Islet precursor cell (in vitro differentiated cells): ENCODE data around the gene CACNB4.
A peak's percentile ranks its signal among the peaks of the same experiment; 100 is the strongest.
"Not testable (repeated sequence)": the region's sequence is repeated elsewhere in the genome, so short reads cannot be mapped to it uniquely, and the experiment has no call there.

Source experiments
- DNase-seq: peaks from one replicate; pipeline ENCODE4 v3.0.0-alpha.2; 2018

CACNB4 gene

DNA sequence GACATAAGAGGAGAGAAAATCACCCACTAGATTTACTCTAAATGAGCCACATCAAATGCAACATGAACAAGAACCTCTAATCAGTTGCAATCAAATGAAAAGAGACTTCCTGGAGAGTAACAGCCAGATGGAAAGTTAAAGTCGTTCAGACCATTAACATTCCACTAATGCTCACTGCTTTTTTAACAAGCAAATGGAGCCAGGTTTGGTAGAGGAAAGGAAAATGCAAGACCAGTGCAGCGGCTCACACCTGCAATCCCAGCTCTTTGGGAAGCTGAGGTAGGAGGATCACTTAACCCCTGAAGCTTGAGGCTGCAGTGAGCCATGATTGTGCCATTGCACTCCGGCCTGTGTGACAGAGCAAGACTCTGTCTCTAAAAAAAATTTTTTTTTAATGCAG lies 48.5 kb downstream of the CACNB4 start:
- no peak for DNase-seq

DNA sequence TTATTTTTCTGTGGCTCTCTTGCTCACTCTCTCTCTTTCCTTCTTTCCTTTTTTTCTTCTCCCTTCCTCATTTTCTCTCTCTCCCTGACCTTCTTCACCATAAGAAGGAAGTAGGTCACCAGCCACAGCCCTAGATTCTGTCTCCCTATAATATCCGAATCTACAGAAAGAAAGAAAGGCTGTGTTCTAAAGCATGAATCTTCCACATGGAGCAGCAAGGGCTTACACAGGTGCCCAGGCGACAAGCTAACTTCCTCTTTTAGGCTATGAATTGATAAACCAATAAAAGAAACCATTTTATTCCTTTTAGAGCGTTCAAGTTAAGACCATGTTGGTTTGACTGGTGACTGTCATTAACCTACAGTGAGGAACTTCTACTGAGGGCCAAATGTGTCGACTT lies 49.3 kb downstream of the CACNB4 start:
- DNase-seq, result no peak

DNA sequence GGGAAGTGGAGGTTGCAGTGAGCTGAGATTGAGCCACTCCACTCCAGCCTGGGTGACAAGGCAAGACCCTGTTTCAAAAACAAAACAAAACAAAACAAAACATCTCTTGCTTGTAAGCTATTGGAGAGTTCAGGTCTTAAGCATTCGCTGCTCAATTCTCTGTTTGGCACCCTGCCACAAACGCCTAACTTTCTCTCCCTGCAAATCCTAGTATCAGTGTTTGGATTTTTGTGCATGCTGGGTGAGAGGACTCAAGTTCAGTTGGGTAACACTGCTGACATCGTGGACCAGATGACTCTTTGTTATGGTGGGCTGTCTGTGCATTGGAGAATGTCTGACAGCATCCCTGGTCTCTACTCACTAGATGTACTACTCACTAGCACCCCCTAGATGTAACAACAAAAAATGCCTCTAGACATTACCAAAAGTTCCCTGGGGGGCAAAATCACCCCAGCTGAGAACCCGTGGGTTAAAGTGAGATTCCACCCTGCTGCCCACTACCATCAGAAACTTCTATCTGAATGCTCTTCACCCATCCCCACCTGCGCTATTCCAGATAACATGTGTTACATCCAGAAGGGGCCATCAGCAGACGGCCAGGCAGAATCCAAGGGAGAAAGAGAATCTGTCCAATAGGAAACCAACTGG lies 50.9 kb downstream of the CACNB4 start:
- no peak for DNase-seq

DNA sequence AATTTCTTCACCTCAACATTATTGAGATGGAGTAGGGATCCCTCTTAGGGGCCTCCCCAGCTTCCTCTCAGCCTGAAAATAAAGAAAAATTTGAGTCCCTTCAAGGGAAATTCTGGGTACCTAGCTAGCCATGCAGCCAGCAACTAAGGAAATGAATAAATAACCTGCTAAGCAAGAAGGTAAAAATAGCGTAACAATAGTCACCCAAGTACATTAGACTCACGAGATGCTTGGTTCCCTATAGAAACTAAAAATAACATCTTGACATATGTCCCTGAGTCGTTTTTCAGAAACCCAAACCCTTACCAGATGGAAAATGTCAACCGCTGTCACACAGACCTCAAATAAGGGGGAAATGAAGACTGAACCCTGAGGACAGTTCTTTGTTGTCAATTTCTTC lies 51.9 kb downstream of the CACNB4 start:
- DNase-seq, result no peak

DNA sequence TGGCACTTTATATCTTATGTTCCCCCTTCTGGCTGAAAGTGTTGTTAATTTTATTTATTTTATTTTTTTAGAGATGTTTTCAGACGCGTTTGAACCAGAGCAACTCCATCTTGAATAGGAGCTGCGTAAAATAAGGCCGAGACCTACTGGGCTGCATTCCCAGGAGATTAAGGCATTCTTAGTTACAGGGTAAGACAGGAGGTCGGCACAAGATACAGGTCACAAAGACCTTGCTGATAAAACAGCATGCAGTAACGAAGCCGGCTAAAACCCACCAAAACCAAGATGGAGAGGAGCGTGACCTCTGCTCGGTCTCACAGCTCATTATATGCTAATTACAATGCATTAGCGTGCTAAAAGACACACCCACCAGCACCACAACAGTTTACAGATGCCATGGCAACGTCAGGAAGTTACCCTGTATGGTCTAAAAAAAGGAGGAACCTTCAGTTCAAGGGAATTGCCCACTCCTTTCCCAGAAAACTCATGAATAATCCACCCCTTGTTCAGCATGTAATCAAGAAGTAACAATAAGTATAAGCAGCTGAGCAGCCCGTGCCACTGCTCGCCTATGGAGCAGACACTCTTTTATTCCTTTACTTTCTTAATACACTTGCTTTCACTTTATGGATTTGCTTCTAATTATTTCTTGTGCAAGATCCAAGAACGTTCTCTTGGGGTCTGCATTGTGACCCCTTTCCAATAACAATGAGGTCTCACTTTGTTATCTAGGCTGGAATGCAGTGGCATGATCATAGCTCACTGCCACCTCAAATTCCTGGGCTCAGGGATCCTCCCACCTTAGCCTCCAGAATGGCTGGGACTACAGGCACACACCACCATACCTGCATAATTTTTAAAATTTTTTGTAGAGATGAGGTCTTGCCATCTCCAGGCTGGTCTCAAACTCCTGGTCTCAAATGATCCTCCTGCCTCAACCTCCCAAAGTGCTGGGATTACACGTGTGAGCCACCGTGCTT lies 55.9 kb downstream of the CACNB4 start:
- no peak for DNase-seq

DNA sequence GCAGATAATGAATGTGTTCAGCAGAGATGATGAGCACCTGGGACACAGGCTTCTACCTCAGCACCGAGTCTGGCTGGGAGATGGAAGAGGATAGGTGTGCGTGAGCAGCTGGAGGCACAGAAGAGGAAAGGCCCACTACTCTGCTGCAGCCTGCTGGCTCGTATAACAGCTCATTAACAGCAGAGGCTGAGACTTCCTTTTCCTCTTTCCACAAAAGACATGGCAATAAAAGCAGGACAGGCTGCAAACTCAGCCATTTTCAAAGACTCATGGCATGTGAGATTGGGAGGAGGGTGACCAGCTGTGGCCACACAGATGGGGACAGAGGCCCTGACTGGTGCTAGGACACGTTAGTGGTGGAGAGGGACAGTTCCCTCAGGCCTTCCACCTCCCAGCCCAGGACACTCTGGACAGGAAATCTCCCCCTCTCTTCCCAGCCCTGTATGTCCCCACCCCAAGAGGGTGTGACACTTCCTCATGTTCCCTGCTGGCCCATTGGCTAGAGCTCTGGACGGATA lies 60.3 kb downstream of the CACNB4 start:
- DNase-seq, result peak; percentile 81

DNA sequence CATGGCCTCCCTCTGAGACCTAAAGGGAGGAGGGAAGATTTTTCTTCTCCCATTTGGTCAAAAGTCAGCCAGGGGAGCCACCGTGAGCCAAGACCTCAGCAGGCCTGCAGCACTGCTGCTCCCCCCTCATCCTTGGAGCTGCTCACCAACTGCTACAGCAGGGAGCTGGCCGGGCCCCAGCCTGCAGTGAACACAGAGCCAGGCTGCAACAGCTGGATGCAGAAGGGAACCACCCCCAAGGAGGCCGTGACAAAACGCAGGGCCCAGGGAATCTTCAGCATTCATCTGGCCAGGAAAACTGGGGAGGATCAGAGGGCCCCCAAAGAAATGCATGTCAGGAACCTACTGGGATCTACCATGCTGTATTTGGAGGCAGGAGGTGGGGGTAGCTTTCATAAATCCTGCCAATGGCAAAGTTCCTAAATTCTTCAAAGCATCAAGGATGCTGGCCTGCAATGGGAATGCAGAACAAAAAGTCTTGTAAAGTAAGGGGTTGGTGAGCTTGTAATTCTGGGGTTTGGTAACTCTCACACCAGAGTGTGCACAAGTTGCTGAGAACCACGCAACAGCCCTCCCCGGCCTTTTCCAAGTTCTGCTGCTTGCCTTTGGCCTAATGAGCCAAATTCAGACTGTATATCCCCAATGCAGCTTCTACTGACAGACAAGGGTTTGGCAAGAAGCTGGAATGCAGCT lies 61.0 kb downstream of the CACNB4 start:
- DNase-seq, result no peak

DNA sequence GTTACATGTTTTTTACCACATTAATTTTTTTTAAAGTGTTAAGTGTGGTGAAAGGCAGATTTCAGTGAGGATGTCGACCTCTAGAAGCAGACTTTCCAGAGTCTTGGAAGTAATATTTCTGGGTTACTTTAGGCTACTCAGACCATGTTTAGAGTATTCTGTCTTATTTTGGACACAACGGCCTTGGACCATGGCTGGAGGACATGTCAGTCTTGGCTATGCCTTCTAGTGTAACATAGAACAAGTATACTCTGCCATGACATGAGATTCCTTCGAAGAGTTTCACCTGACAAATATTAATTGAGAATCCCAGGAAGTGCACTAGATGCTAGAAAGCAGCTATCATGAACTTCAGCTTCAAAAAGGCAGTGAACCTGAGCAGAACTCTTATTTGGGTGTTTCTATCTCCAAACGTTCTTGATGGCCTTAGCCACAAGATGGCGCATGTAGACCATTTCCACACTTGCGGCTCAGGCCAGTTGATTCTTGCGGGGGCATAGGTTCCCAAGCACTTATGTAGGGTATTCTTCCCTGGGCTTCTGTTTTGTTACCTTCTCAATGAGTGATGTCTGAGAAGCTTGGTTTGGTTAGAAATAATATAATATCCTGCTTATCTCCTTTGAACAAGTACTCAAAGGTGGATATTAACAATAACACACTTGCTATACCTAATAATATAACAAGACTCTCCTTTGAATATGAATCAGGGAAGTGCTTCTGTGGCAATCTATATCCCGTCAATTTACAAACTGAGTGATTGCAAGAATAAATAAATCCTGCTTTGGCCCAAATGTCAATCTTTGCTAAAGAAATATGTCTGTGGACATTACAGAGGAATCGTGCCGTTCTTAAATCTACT lies 62.0 kb downstream of the CACNB4 start:
- peak; percentile 81 for DNase-seq

DNA sequence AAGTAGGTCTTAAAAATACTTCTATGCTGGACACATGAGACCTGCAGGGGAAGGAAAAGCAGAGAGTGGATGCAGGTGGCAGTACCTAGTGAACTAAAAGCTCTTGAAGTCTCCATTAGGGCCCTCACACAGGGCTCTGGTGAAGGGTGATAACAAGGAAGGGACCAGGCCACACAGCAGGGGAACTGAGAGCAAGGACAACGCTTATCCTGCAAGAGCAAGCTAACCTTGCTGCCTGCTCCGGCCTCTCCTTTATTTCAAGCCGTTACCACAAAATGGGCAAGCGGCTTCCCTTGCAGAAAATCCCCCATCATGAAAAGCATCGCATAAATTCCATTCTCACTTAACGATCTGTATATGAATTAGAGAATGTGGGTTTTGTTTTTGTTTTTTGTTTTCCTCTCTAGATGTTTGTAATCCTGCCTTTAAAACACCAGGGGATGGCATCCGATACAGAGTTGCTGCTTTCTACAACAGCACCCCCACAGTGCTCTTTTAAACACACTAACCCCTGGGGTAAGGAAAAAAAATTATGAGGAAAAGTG lies 64.5 kb downstream of the CACNB4 start:
- DNase-seq, result no peak

DNA sequence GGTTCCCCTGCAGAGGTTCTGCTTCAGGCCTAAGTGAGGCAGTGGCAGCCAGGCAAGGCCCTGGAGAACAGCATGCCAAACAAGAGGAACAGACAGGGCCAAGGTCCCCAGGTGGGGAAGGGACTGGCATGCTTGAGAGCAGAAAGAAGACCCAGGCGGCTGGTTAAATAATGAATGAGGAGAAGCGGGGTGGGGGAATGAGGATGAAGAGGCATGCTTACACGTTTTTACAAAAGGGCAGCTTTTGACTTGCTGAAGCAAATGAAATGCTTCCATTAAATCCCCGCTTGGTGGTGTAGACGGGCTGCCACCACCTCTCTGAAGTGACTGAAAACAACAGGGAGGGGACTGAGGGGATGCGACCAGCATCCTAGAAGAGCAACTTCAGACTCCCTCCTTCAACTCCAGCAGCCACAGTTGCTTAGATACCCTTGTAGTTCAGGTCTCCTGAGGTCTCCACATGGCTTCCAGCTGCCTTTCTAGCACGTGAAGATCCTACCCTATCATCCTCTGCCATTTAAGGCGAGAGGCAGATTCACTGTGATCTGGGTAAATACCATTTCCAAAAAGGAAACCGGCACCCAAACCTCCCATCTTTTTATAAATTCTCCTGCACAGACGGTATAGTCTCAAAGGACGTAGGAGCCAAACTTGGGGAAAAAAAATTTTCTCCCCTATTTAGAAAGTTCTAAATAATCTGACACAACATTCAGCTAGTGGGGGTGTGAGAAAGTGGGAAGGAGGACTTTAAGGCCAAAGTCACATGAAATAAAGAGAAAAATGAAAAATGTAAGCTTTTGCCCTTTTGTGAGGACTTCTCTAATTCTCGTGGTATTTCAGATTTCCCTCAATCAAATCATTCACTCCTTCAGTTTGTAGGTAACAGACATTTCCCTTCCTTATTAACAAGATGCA lies 65.6 kb downstream of the CACNB4 start:
- DNase-seq, result no peak

DNA sequence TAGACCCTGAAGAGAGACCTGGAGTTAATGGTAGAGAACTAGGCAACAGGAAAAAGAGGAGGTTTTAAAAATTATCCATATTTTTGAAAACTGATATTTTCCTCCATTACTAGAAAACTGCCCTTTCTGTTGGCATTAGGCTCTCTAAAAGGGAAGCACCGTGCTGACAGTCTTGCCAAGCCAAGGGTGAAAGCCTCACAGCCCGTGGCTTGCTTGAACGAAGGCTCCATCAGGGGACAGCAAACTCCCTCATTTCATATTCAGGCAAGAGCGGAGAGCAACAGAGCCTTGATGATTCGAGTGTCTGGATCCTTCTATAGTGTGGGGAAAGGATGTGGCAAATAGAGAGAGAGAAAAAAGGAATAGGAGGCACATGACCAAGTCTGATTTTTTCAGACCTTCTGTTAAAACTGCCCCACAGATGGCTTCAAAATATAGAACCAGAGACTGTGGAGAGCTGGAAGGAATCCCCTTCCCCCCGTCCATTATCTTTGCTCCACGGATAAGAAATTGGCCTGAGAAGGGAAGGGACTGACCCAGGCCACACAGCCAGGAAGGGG lies 67.0 kb downstream of the CACNB4 start:
- DNase-seq, result no peak

DNA sequence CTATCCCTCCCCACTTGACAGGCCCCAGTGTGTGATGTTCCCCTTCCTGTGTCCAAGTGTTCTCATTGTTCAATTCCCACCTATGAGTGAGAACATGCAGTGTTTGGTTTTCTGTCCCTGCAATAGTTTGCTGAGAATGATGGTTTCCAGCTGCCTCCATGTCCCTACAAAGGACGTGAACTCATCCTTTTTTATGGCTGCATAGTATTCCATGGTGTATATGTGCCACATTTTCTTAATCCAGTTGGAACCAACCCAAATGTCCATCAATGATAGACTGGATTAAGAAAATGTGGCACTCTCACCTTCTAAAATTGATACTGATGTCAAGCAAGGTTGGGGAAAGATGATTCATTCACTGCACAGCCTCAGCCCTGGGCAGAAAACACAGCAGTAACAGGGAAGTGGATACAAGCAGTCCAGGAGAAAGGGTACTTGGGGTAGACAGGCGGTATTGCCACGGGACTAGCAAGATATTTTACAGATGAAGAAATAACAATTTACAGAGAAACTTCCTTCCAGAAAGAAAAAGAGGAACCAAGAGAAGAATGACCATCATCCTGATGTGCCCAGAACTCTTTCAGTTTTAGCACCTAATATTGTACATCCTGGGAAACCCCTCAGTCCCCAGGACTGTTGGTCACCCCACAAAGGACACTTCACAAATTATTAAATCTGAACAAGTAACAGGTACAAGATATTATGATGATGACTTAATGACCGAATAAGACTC lies 68.1 kb downstream of the CACNB4 start:
- DNase-seq, result not testable (repeated sequence)

DNA sequence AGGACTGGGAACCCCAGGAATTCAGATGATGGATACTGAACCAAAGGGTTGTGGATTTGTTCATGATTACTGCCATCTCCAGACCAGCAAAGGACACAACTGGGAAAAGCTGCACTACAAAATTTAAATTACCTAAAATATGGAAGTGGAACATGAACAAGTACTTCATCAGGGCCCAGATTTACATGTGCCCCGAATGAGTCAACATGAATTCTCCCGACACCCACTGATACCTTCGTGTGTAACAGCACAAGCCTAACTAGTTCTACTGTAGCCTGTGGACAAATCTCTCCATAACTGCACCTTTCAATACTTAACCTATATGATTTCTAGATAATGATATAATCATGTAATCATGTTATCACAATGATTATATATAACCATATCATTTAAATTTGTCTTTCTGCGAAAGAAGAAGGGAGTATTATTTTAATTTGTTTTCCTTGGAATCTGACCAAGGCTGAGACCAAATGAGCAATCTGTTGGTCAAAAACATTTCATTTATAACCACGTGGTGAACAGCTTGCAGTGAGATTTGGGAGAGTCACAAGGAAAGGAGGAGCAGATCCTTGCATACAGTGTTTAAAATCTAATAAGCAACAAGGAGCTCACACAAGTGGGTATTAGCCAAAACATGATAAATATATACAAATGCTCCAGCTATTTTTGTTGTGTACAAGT lies 70.5 kb downstream of the CACNB4 start:
- no peak for DNase-seq

DNA sequence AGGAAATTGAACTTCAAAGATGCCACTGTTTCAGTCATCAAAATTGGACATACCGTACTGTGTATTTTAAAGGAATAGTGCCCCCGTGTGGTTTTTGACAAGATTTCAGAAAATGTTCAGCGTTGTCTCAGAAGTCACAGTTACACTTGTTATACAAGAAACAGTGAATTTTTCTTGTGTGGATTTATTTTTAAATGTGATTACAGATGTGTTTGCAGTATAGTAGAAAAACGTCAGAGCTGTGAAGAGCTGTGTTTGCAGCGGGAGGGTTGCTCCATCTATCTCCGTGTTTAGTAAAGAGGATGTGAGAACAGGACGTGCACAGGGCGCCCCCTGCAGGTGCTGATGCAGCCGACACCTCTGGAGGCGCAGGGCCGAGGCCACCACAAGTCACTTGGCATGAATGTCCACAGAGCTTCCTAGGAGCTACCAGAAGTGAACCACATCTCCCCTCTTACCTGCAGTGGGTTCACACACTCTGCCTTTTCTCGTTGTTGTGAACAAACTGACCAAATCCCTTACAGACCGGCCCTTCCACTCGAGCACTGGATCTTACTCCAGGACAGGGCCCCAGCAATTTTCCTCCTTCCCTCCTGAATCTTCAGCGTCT lies 73.1 kb downstream of the CACNB4 start:
- DNase-seq, result peak; percentile 87

DNA sequence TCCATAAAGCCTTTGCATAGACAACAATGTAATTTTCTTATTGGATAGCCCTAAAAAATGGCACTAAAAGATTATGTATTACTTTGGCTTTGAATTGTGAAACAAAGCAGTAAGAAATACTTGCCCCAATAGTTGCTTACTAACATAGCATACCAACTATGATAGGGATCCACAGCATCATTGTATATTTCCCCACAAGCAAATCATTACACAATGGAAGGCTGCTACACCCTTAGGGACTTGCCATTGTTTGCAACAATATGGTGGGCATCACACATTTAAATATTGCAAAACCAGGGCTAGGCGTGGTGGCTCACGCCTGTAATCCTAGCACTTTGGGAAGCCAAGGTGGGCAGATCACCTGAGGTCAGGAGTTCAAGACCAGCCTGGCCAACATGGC lies 74.4 kb downstream of the CACNB4 start:
- DNase-seq, result no peak

DNA sequence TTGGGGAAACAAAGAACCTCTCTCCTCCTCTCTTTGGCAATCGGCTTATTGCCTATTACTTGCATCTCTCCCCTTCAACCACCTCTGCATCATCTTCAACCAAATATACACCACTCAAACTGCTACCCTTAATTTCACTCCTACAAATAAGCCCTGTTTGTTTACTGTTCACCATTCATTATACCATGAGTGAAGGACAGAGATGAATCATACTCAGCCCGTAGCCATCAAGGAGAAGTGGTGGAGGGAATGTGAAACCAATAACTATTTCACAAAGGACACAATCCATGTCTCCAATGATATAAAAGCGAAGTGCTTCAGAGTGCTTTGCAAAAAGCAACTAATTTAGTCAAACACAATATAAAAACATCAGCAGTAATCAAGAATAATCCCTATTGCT lies 76.8 kb downstream of the CACNB4 start:
- DNase-seq, result no peak

DNA sequence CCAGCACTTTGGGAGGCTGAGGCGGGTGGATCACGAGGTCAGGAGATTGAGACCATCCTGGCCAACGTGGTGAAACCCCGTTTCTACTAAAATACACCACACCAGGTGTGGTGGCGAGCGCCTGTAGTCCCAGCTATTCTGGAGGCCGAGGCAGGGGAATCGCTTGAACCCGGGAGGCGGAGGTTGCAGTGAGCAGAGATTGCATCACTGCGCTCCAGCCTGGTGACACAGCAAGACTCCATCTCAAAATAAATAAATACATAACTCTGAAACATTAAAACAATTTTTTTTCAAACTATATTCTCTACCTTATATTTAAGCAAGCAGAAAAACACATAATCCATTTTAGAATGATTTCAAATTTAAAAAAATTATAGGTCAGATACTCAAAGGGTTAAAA lies 77.8 kb downstream of the CACNB4 start:
- DNase-seq, result not testable (repeated sequence)

DNA sequence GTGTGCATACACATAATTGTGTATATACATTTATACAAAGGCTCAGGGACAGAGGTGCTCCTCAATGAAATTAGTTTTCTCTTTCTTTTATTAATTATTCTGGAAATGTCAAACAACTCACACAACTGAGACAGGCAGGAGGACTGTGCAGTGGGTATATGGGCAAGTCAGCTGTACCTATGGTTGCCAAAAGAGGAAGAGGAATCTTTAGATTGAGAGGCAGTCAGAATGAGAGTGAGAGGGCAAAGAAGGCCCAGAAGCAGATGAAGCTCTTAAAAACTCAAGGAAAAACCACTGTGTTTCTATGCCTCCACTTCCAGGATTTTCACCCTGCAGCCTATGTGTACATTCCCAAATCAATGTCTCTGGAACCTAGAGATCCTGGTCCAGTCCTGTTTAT lies 79.1 kb downstream of the CACNB4 start:
- DNase-seq, result no peak
